ENCODE measurements around the gene LRIG1. TPM values are rescaled to one million over a fixed set of nuclear protein-coding genes. Genes with fewer than 3 reads are reported as not detected.

LRIG1 gene
- polyA plus RNA-seq, 3 donors: 26.1 to 27.6 (median 26.1) TPM

- no peak for DNase-seq (ENCODE audit: low read depth in 3 of 3, low spot score in 2 of 3)
Measured at GRCh38 chr3:66489115-66489514, 11.7 kb downstream of the LRIG1 start.

- no peak for DNase-seq (ENCODE audit: low read depth in 3 of 3, low spot score in 2 of 3)
Measured at GRCh38 chr3:66488492-66488891, 12.3 kb downstream of the LRIG1 start.

- no peak for DNase-seq (ENCODE audit: low read depth in 3 of 3, low spot score in 2 of 3)
Measured at GRCh38 chr3:66487465-66487864, 13.4 kb downstream of the LRIG1 start.

- DNase-seq (ENCODE audit: low read depth in 3 of 3, low spot score in 2 of 3): no peak
Measured at GRCh38 chr3:66486646-66487045, 14.2 kb downstream of the LRIG1 start.

- DNase-seq (ENCODE audit: low read depth in 3 of 3, low spot score in 2 of 3): no peak
Measured at GRCh38 chr3:66486202-66486601, 14.6 kb downstream of the LRIG1 start.

GRCh38 chr3:66485291-66485968 is 15.4 kb downstream of the LRIG1 start:
- no peak for DNase-seq (ENCODE audit: low read depth in 3 of 3, low spot score in 2 of 3)

- DNase-seq (ENCODE audit: low read depth in 3 of 3, low spot score in 2 of 3): no peak
Measured at GRCh38 chr3:66484106-66484844, 16.5 kb downstream of the LRIG1 start.

- no peak for DNase-seq (ENCODE audit: low read depth in 3 of 3, low spot score in 2 of 3)
Measured at GRCh38 chr3:66483409-66483906, 17.4 kb downstream of the LRIG1 start.

GRCh38 chr3:66483006-66483405 is 17.8 kb downstream of the LRIG1 start:
- DNase-seq (ENCODE audit: low read depth in 3 of 3, low spot score in 2 of 3): no peak

GRCh38 chr3:66482018-66482404 is 18.8 kb downstream of the LRIG1 start:
- no peak for DNase-seq (ENCODE audit: low read depth in 3 of 3, low spot score in 2 of 3)

- DNase-seq (ENCODE audit: low read depth in 3 of 3, low spot score in 2 of 3): no peak
Measured at GRCh38 chr3:66481071-66482017, 19.5 kb downstream of the LRIG1 start.

GRCh38 chr3:66480666-66481065 is 20.2 kb downstream of the LRIG1 start:
- DNase-seq (ENCODE audit: low read depth in 3 of 3, low spot score in 2 of 3): no peak

- no peak for DNase-seq (ENCODE audit: low read depth in 3 of 3, low spot score in 2 of 3)
Measured at GRCh38 chr3:66479532-66479947, 21.3 kb downstream of the LRIG1 start.

- no peak for DNase-seq (ENCODE audit: low read depth in 3 of 3, low spot score in 2 of 3)
Measured at GRCh38 chr3:66478960-66479359, 21.9 kb downstream of the LRIG1 start.

GRCh38 chr3:66477856-66478255 is 23.0 kb downstream of the LRIG1 start:
- no peak for DNase-seq (ENCODE audit: low read depth in 3 of 3, low spot score in 2 of 3)

GRCh38 chr3:66476852-66477381 is 23.9 kb downstream of the LRIG1 start:
- DNase-seq (ENCODE audit: low read depth in 3 of 3, low spot score in 2 of 3): no peak

- no peak for DNase-seq (ENCODE audit: low read depth in 3 of 3, low spot score in 2 of 3)
Measured at GRCh38 chr3:66475386-66476020, 25.3 kb downstream of the LRIG1 start.

GRCh38 chr3:66473692-66474091 is 27.1 kb downstream of the LRIG1 start:
- DNase-seq (ENCODE audit: low read depth in 3 of 3, low spot score in 2 of 3): no peak

GRCh38 chr3:66473181-66473580 is 27.6 kb downstream of the LRIG1 start:
- DNase-seq (ENCODE audit: low read depth in 3 of 3, low spot score in 2 of 3): no peak
